Tibial nerve (tissue), 3 donors: ENCODE measurements around the gene HMGCL.

Source experiments
- POLR2A ChIP-seq, 2 donors: fragments of 450-650 bp; IDR thresholded peaks; one replicate each; pipeline ENCODE4 v1.6.1; 2017; ENCODE audit warnings: antibody characterized with exemption in 2 of 2, mild to moderate bottlenecking in 2 of 2, moderate library complexity in 2 of 2
- TF ChIP-seq, protein P1 (sequence below), 5 experiments: fragments of 200-600 bp in 3 of 5; fragments of 450-650 bp in 2 of 5; sonication (generic) in 3 of 5; IDR thresholded peaks; one replicate each; pipeline ENCODE4 v1.5.1; 2016 to 2019; ENCODE audit warnings: antibody characterized with exemption in 5 of 5, mild to moderate bottlenecking in 3 of 5, moderate library complexity in 2 of 5

DNA sequence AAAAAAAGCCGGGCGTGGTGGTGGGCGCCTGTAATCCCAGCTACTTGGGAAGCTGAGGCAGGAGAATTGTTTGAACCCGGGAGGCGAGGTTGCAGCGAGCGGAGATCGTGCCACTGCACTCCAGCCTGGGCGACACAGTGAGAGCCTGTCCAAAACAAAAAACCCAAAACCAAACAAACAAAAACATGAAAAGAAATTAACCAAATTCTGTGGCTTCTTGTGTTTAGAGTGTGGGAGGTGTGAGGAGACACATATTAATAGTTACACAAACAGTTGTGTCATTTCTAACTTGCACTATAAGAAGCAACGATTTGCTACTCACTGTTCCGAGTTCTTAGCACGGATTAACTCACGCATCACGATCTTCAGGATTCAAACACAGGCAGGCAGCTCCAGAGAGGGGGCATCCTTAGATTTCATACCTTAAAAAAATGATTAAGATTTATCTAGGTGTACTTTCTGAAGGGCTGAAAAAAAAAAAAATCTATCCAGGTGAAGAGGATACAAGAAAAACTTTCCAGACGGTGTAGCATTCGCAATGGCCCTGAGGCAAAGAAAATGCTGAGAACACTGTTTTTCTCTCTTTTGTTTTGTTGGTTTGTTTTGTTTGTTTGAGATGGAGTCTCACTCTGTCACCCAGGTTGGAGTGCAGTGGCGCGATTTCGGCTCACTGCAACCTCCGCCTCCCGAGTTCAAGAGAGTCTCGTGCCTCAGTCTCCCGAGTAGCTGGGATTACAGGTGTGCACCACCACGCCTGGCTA lies 713 bp upstream of the HMGCL start:
- TF ChIP-seq, protein P1, sequence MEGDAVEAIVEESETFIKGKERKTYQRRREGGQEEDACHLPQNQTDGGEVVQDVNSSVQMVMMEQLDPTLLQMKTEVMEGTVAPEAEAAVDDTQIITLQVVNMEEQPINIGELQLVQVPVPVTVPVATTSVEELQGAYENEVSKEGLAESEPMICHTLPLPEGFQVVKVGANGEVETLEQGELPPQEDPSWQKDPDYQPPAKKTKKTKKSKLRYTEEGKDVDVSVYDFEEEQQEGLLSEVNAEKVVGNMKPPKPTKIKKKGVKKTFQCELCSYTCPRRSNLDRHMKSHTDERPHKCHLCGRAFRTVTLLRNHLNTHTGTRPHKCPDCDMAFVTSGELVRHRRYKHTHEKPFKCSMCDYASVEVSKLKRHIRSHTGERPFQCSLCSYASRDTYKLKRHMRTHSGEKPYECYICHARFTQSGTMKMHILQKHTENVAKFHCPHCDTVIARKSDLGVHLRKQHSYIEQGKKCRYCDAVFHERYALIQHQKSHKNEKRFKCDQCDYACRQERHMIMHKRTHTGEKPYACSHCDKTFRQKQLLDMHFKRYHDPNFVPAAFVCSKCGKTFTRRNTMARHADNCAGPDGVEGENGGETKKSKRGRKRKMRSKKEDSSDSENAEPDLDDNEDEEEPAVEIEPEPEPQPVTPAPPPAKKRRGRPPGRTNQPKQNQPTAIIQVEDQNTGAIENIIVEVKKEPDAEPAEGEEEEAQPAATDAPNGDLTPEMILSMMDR (IDR thresholded peaks at IDR 0.05): no peak
- no peak for TF ChIP-seq POLR2A (IDR thresholded peaks at IDR 0.05)
